HepG2 (cell line): ENCODE data around the gene BMP6. TPM values are rescaled to one million over a fixed set of nuclear protein-coding genes. Genes with fewer than 3 reads are reported as not detected.
A peak's percentile ranks its signal among the peaks of the same experiment; 100 is the strongest.

Experiments used
- ARID4A ChIP-seq: sonication (generic); formaldehyde crosslinking; IDR thresholded peaks from 2 replicates; pipeline ENCODE4 v1.5.0; 2020; ENCODE audit warnings: mild to moderate bottlenecking, missing genetic modification reagents, borderline replicate concordance
- CEBPB ChIP-seq: IDR thresholded peaks from 2 replicates; pipeline ENCODE4 v1.6.1; 2011; ENCODE audit warnings: low read depth, low read length, improper control_type of control experiment, borderline replicate concordance
- CREB1 ChIP-seq, 2 experiments: fragments of 450-650 bp in 1 of 2; IDR thresholded peaks; 2 replicates each; pipeline ENCODE4 v1.6.1; 2016 to 2017; ENCODE audit warnings: control low read depth in 1 of 2, mild to moderate bottlenecking in 1 of 2, missing compliant biosample characterization in 1 of 2, missing genetic modification characterization in 1 of 2
- HBP1 ChIP-seq: IDR thresholded peaks from 2 replicates; pipeline ENCODE4 v1.6.1; 2016; ENCODE audit warnings: low read depth, control low read depth
- MAZ ChIP-seq, 2 experiments: sonication (generic) in 1 of 2; formaldehyde crosslinking in 1 of 2; IDR thresholded peaks; 2 replicates each; pipeline versions ENCODE4 v1.5.0 to v1.6.1; 2012 to 2020; ENCODE audit warnings: low read depth in 2 of 2, mild to moderate bottlenecking in 2 of 2, borderline replicate concordance in 1 of 2, improper control_type of control experiment in 1 of 2, low read length in 1 of 2, missing genetic modification reagents in 1 of 2, moderate library complexity in 1 of 2
- NONO ChIP-seq, 2 experiments: fragments of 450-650 bp in 1 of 2; sonication (generic) in 1 of 2; formaldehyde crosslinking in 1 of 2; IDR thresholded peaks in 1 of 2; conservative IDR thresholded peaks in 1 of 2; 2 replicates each; pipeline versions ENCODE4 v1.6.1 to v1.8.0; 2017 to 2022; ENCODE audit warnings: mild to moderate bottlenecking in 1 of 2, missing genetic modification reagents in 1 of 2, moderate library complexity in 1 of 2
- SMAD3 ChIP-seq: sonication (generic); formaldehyde crosslinking; IDR thresholded peaks from 2 replicates; pipeline ENCODE4 v1.4.0; 2020; ENCODE audit warnings: missing genetic modification reagents
- TEF ChIP-seq: sonication (generic); formaldehyde crosslinking; IDR thresholded peaks from 2 replicates; pipeline ENCODE4 v1.5.0; 2020; ENCODE audit warnings: missing genetic modification reagents
- YY1 ChIP-seq: IDR thresholded peaks from 2 replicates; pipeline ENCODE4 v1.6.1; 2011; ENCODE audit warnings: low read length, low read depth, moderate library complexity, mild to moderate bottlenecking; ENCODE audit not compliant: insufficient read depth, insufficient replicate concordance
- ZNF235 ChIP-seq: sonication (generic); formaldehyde crosslinking; IDR thresholded peaks from 2 replicates; pipeline ENCODE4 v1.8.1; 2023; ENCODE audit warnings: mild to moderate bottlenecking, missing genetic modification reagents, borderline replicate concordance
- ZNF329 ChIP-seq: sonication (generic); formaldehyde crosslinking; IDR thresholded peaks from 2 replicates; pipeline ENCODE4 v1.9.0; 2021; ENCODE audit warnings: low read depth, mild to moderate bottlenecking, missing genetic modification reagents
- ZNF33A ChIP-seq: sonication (generic); formaldehyde crosslinking; IDR thresholded peaks from 2 replicates; pipeline ENCODE4 v1.5.1; 2020; ENCODE audit warnings: missing genetic modification reagents, mild to moderate bottlenecking, moderate library complexity, borderline replicate concordance
- ZNF781 ChIP-seq: sonication (generic); formaldehyde crosslinking; IDR thresholded peaks from 2 replicates; pipeline ENCODE4 v1.5.1; 2020; ENCODE audit warnings: borderline replicate concordance, mild to moderate bottlenecking, missing genetic modification reagents; ENCODE audit errors: not compliant biosample characterization
- ZSCAN25 ChIP-seq: sonication (generic); formaldehyde crosslinking; IDR thresholded peaks from 2 replicates; pipeline ENCODE4 v1.8.0; 2022; ENCODE audit warnings: mild to moderate bottlenecking, missing genetic modification reagents
- polyA plus RNA-seq, 8 experiments: library from polyadenylated mRNA; depleted of rRNA in 3 of 8; stranded (reverse) in 7 of 8; unstranded in 1 of 8; fragments of >200 nt; fragmentation: Illumina TruSeq in 4 of 8; extraction: Trizol in 4 of 8; gene quantifications; 2 replicates each; pipeline versions ENCODE4 v1.2.1 to v1.2.3, GENCODE V29; 2011 to 2016; ENCODE audit warnings: low read depth in 4 of 8, missing spikeins in 1 of 8, mixed read lengths in 1 of 8; ENCODE audit not compliant: insufficient read depth in 1 of 8
- total RNA-seq, 5 experiments: library from RNA; depleted of rRNA; stranded (reverse); fragments of >200 nt; fragmentation: Illumina TruSeq; extraction: Trizol; gene quantifications; 2 replicates each; pipeline ENCODE4 v1.2.3, GENCODE V29; 2016; ENCODE audit warnings: low read depth in 1 of 5
- TF ChIP-seq, protein P1 (sequence below): sonication (generic); formaldehyde crosslinking; IDR thresholded peaks from 2 replicates; pipeline ENCODE4 v1.9.0; 2022; ENCODE audit warnings: missing genetic modification reagents, mild to moderate bottlenecking, borderline replicate concordance
- TF ChIP-seq, protein P2 (sequence below): sonication (generic); formaldehyde crosslinking; IDR thresholded peaks from 2 replicates; pipeline ENCODE4 v1.8.0; 2022; ENCODE audit warnings: low read depth, missing genetic modification reagents

The BMP6 gene
- total and polyA plus RNA-seq, 2 of the 13 experiments (the other 11 are each of a cell fraction or from before 2014, with no cell fraction given): 0.09 to 0.18 TPM

DNA sequence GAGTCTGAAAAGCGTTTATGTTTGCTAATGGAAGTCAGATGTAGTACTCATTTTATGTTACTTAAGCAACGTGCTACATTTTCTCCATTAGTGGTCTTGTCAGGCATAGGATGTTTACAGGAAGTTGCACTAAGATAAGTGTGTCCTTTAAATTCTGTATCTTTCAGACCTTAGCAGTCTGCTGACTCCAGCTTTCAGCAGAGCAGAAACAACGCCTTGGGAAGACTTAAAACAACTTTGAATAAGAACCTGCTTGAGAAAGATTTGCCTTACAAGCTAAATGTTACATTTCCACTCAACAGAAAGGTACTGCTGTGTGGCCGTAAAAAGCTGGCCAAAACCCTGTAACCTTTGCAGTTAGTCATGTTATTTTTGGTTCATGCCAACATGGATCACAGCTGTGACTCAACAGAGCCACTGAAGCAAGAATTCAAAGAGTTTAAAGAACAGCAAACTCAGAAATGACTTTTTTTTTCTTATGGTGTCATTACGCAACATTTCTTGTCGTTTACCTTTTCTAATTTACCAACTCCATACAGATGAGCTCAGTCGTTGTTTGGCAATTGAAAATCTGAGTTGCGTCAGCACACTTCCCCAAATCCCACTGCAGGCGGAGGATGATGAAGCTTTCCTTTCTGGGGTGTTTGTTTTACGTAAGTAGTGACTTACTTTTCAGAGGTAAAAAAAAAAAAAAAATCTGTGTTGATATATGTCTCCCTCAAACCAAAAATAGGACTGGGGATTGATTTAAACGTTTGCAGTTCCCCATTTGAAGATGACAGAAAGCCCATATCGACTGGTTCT is 27.9 kb upstream of the BMP6 start (continued):
- TF ChIP-seq, protein P1, sequence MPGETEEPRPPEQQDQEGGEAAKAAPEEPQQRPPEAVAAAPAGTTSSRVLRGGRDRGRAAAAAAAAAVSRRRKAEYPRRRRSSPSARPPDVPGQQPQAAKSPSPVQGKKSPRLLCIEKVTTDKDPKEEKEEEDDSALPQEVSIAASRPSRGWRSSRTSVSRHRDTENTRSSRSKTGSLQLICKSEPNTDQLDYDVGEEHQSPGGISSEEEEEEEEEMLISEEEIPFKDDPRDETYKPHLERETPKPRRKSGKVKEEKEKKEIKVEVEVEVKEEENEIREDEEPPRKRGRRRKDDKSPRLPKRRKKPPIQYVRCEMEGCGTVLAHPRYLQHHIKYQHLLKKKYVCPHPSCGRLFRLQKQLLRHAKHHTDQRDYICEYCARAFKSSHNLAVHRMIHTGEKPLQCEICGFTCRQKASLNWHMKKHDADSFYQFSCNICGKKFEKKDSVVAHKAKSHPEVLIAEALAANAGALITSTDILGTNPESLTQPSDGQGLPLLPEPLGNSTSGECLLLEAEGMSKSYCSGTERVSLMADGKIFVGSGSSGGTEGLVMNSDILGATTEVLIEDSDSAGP (CRISPR knock-in tag): no peak
- TF ChIP-seq MAZ (IDR thresholded peaks at IDR 0.05; ENCODE audit: borderline replicate concordance, low read depth, low read length): no peak
- peak; percentile 50; the same call in 1 of the 2 replicates for TF ChIP-seq MAZ (CRISPR knock-in tag; IDR thresholded peaks at IDR 0.05; ENCODE audit: low read depth)
- no peak for TF ChIP-seq ZNF781
- TF ChIP-seq NONO (IDR thresholded peaks at IDR 0.05): no peak
- no peak for TF ChIP-seq NONO (CRISPR knock-in tag; conservative IDR thresholded peaks at IDR 0.05)
- TF ChIP-seq YY1: no peak
- peak; percentile 99 for TF ChIP-seq CEBPB
- peak; percentile 75; the same call in 1 of the 2 replicates for TF ChIP-seq TEF (CRISPR knock-in tag)
- no peak for TF ChIP-seq ZSCAN25 (CRISPR knock-in tag)
- TF ChIP-seq HBP1 (CRISPR knock-in tag): no peak
- TF ChIP-seq ARID4A (CRISPR knock-in tag): no peak; the same call in 1 of the 2 replicates
- peak; percentile 27; the same call in 1 of the 2 replicates for TF ChIP-seq ZNF33A (CRISPR knock-in tag)
- TF ChIP-seq ZNF329 (CRISPR knock-in tag): no peak
- no peak for TF ChIP-seq ZNF235 (CRISPR knock-in tag)
- peak; percentile 91 for TF ChIP-seq SMAD3 (CRISPR knock-in tag)
- TF ChIP-seq, protein P2, sequence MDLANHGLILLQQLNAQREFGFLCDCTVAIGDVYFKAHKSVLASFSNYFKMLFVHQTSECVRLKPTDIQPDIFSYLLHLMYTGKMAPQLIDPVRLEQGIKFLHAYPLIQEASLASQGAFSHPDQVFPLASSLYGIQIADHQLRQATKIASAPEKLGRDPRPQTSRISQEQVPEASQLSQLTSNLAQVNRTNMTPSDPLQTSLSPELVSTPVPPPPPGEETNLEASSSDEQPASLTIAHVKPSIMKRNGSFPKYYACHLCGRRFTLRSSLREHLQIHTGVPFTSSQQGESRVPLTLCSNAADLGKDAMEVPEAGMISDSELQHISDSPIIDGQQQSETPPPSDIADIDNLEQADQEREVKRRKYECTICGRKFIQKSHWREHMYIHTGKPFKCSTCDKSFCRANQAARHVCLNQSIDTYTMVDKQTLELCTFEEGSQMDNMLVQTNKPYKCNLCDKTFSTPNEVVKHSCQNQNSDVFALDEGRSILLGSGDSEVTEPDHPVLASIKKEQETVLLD (CRISPR knock-in tag): no peak
- TF ChIP-seq CREB1 (IDR thresholded peaks at IDR 0.05): no peak
- TF ChIP-seq CREB1 (CRISPR knock-in tag; IDR thresholded peaks at IDR 0.05): peak; percentile 75
